Mucosa of descending colon (tissue), 3 donors: Measurements from ENCODE around the gene LRRC37A3. TPM values are rescaled to one million over a fixed set of nuclear protein-coding genes. Genes with fewer than 3 reads are reported as not detected.
A peak's percentile ranks its signal among the peaks of the same experiment; 100 is the strongest.
"Not testable (repeated sequence)": the region's sequence is repeated elsewhere in the genome, so short reads cannot be mapped to it uniquely, and the experiment has no call there.

Source experiments
- ATAC-seq: fragments of 200-7000 bp; cut with Tn5 transposase; one replicate; pipeline ENCODE4 v1.9.1; 2020; ENCODE audit warnings: mild to moderate bottlenecking, moderate library complexity
- DNase-seq, 3 donors: peaks; one replicate each; pipeline ENCODE4 v3.0.0-alpha.2; 2020
- H3K36me3 ChIP-seq: fragments of 200-600 bp; one replicate; pipeline ENCODE4 v1.8.0; 2021; ENCODE audit warnings: low read depth, mild to moderate bottlenecking
- H3K4me1 ChIP-seq: fragments of 200-600 bp; one replicate; pipeline ENCODE4 v1.8.0; 2021; ENCODE audit warnings: low read depth, mild to moderate bottlenecking
- H3K4me3 ChIP-seq: fragments of 200-600 bp; one replicate; pipeline ENCODE4 v1.8.0; 2021; ENCODE audit warnings: mild to moderate bottlenecking
- H3K9me3 ChIP-seq: fragments of 200-600 bp; one replicate; pipeline ENCODE4 v1.8.0; 2021; ENCODE audit warnings: mild to moderate bottlenecking
- CTCF ChIP-seq: fragments of 200-600 bp; IDR thresholded peaks from one replicate; pipeline ENCODE4 v1.8.0; 2022; ENCODE audit warnings: antibody characterized with exemption, mild to moderate bottlenecking
- intact Hi-C, 2 donors: fragments of 100-400 bp; cut with DNase I in 1 of 2; cut with micrococcal nuclease in 1 of 2; formaldehyde crosslinking; loops; one replicate each; pipeline versions ENCODE4 v1.11.0 to v1.11.1; 2022; cut with DNase I, micrococcal nuclease
- total RNA-seq, 3 donors: library from RNA; stranded (reverse); fragmentation: NEBNext Ultra II Directional in 2 of 3; extraction: Animal tissue kit (Norgen Biotek cat#: 25700) in 2 of 3; gene quantifications; one replicate each; pipeline versions ENCODE4 v1.2.1 to v1.2.4, GENCODE V29; 2021 to 2023
- donor health status: DM: no; HTN: no; CAD: no; lungs with moderate emphysema.
- donor health status: DM: no; HTN: no; CAD: no.
- donor health status: DM: no; HTN: yes; CAD: no.

Gene LRRC37A3
- total RNA-seq, 3 donors from 2014 or later: 10.2 to 16.8 (median 13.1) TPM

GRCh38 chr17:64938925-64939474, 19.7 kb upstream of the LRRC37A3 start:
- peak in 2 of 3 donors; percentile 71 to 73 for DNase-seq
- H3K9me3 ChIP-seq: no peaks in the 10 kb centered on the region
- ATAC-seq: peak; percentile 79

GRCh38 chr17:64938290-64938689, 19.0 kb upstream of the LRRC37A3 start:
- ATAC-seq: no peak
- TF ChIP-seq CTCF: no peak

More at GRCh38 chr17:64938925-64939474, 19.7 kb upstream of the LRRC37A3 start:
- peak; percentile 10 for TF ChIP-seq CTCF
- H3K4me3 ChIP-seq: no peak overlapping the region
- no peaks in the 10 kb centered on the region for H3K36me3 ChIP-seq
- no peaks in the 10 kb centered on the region for H3K4me1 ChIP-seq
- intact Hi-C loops: no loop called here

GRCh38 chr17:64936117-64936516, 16.8 kb upstream of the LRRC37A3 start:
- TF ChIP-seq CTCF: no peak
- Histone ChIP-seq H3K36me3 (no peaks in the 10 kb centered on the region), H3K4me1 (no peaks in the 10 kb centered on the region), H3K4me3 (no peak overlapping the region), H3K9me3 (no peaks in the 10 kb centered on the region)
- DNase-seq (no peak), ATAC-seq (no peak)
- intact Hi-C loops: no loop called here

More at GRCh38 chr17:64938290-64938689, 19.0 kb upstream of the LRRC37A3 start:
- Histone ChIP-seq H3K4me1 (no peaks in the 10 kb centered on the region), H3K36me3 (no peaks in the 10 kb centered on the region), H3K9me3 (no peaks in the 10 kb centered on the region), H3K4me3 (no peak overlapping the region)
- intact Hi-C loops: no loop called here
- DNase-seq: no peak

GRCh38 chr17:64934284-64934778, 15.1 kb upstream of the LRRC37A3 start:
- H3K4me1 ChIP-seq, DNase-seq, H3K36me3 ChIP-seq, H3K4me3 ChIP-seq, intact Hi-C loops, H3K9me3 ChIP-seq, ATAC-seq: not testable (repeated sequence)

GRCh38 chr17:64932850-64933249, 13.6 kb upstream of the LRRC37A3 start:
- intact Hi-C loops, DNase-seq, ATAC-seq: not testable (repeated sequence)

GRCh38 chr17:64930374-64930773, 11.1 kb upstream of the LRRC37A3 start:
- H3K4me1 ChIP-seq, H3K9me3 ChIP-seq, intact Hi-C loops, ATAC-seq, H3K4me3 ChIP-seq, DNase-seq, H3K36me3 ChIP-seq: not testable (repeated sequence)

More at GRCh38 chr17:64932850-64933249, 13.6 kb upstream of the LRRC37A3 start:
- not testable (repeated sequence) for H3K36me3 ChIP-seq, H3K9me3 ChIP-seq, H3K4me1 ChIP-seq, H3K4me3 ChIP-seq

- H3K36me3 ChIP-seq, H3K4me1 ChIP-seq, H3K4me3 ChIP-seq, intact Hi-C loops, H3K9me3 ChIP-seq, ATAC-seq, DNase-seq: not testable (repeated sequence)
These were observed 10.3 kb upstream of the LRRC37A3 start for GRCh38 chr17:64929419-64930209.

- ATAC-seq: peak; percentile 35
- H3K4me1 ChIP-seq, H3K36me3 ChIP-seq, H3K4me3 ChIP-seq, H3K9me3 ChIP-seq, DNase-seq, intact Hi-C loops: not testable (repeated sequence)
These were observed 9.4 kb upstream of the LRRC37A3 start for GRCh38 chr17:64928701-64929100.
